Thymus (tissue), 14 donors: ENCODE measurements around the gene TFEB. TPM values are rescaled to one million over a fixed set of nuclear protein-coding genes. Genes with fewer than 3 reads are reported as not detected.

ENCODE experiments used
- DNase-seq, 9 donors: peaks; one replicate each; pipeline ENCODE4 v3.0.0-alpha.2; 2013; ENCODE audit warnings: low spot score in 9 of 9, low read depth in 6 of 9, missing footprints in 1 of 9
- H3K27ac ChIP-seq, 2 donors: one replicate each; pipeline ENCODE4 v1.5.1; 2013; ENCODE audit warnings: control low read depth in 1 of 2, low read depth in 1 of 2, low read length in 1 of 2, mild to moderate bottlenecking in 1 of 2, moderate library complexity in 1 of 2
- H3K27me3 ChIP-seq, 2 donors: one replicate each; pipeline ENCODE4 v1.5.1; 2013; ENCODE audit warnings: low read length in 1 of 2; ENCODE audit not compliant: control insufficient read depth in 2 of 2, insufficient read depth in 1 of 2
- H3K36me3 ChIP-seq, 2 donors: one replicate each; pipeline ENCODE4 v1.5.1; 2013; ENCODE audit warnings: low read length in 1 of 2, mild to moderate bottlenecking in 1 of 2, moderate library complexity in 1 of 2; ENCODE audit not compliant: control insufficient read depth in 2 of 2, insufficient read depth in 2 of 2
- H3K4me1 ChIP-seq, 2 donors: one replicate each; pipeline ENCODE4 v1.5.1; 2013; ENCODE audit warnings: low read length in 2 of 2; ENCODE audit not compliant: control insufficient read depth in 2 of 2, insufficient read depth in 2 of 2
- H3K4me3 ChIP-seq, 2 donors: one replicate each; pipeline ENCODE4 v1.5.1; 2013; ENCODE audit warnings: low read length in 2 of 2, control low read depth in 1 of 2, mild to moderate bottlenecking in 1 of 2
- H3K9me3 ChIP-seq, 2 donors: one replicate each; pipeline ENCODE4 v1.5.1; 2013; ENCODE audit warnings: low read length in 1 of 2, mild to moderate bottlenecking in 1 of 2; ENCODE audit not compliant: control insufficient read depth in 2 of 2, insufficient read depth in 1 of 2
- WGBS: extraction: QIAGEN DNeasy Blood & Tissue Kit; methylation state at CpG from one replicate; pipeline ENCODE4 v1.1.7; 2013; 5-methylcytosine and 5-hydroxymethylcytosine counted together
- long read RNA-seq, 10 donors: transcript quantifications; one replicate each; lab custom pipeline, GENCODE V29; 2026
- polyA plus RNA-seq: library from polyadenylated mRNA; stranded (reverse); fragments of 200-250 nt; gene quantifications from one replicate; pipeline ENCODE4 v1.2.3, GENCODE V29; 2013
- total RNA-seq: library from RNA; stranded (reverse); fragments of 120-200 nt; gene quantifications from one replicate; pipeline ENCODE4 v1.2.4, GENCODE V29; 2013
- donor health status: healthy.

TFEB gene
- total RNA-seq (6.1 TPM), polyA plus RNA-seq (22.8 TPM)
- long read RNA-seq, donor 1: 0 reads
- long read RNA-seq, donor 2: 0 reads
- long read RNA-seq, donor 3, partial matches to known transcripts: 336 of 465 reads
- long read RNA-seq, donor 3, other reads (novel, unspliced or antisense): 128 of 465 reads
- long read RNA-seq, donor 4, partial matches to known transcripts: 0 of 3 reads
- long read RNA-seq, donor 4, other reads (novel, unspliced or antisense): 0 of 3 reads
- long read RNA-seq, donor 5: 0 reads
- long read RNA-seq, donor 6: 0 reads
- long read RNA-seq, donor 7, partial matches to known transcripts: 0 of 1 reads
- long read RNA-seq, donor 7, other reads (novel, unspliced or antisense): 0 of 1 reads
- long read RNA-seq, donor 8, partial matches to known transcripts: 0 of 1 reads
- long read RNA-seq, donor 8, other reads (novel, unspliced or antisense): 0 of 1 reads
- long read RNA-seq, donor 9: 0 reads
- long read RNA-seq, donor 10, partial matches to known transcripts: 0 of 2 reads
- long read RNA-seq, donor 10, other reads (novel, unspliced or antisense): 0 of 2 reads

GRCh38 chr6:41735427-41736185, at the start of gene TFEB:
Gene TFEB, minus strand, starts transcription at chr6:41735608. Its CDS starts 44,395 bp downstream, at chr6:41691213.
- peaks cover 7 to 28% of the 10 kb centered on the region in 2 donors for H3K4me1 ChIP-seq
- 8% methylated on average over 50 of the region's 50 CpGs for WGBS
- peaks cover 0 to 5% of the 10 kb centered on the region in 2 donors for H3K9me3 ChIP-seq
- H3K27me3 ChIP-seq: peaks cover 0 to 25% of the 10 kb centered on the region in 2 donors
- no peaks in the 10 kb centered on the region for H3K36me3 ChIP-seq
- peak within 1 kb of the TSS; percentile 51 to 84 for H3K27ac ChIP-seq
- H3K4me3 ChIP-seq: peak within 1 kb of the TSS; percentile 55 to 82
- DNase-seq: peak; percentile 76 to 94 (median 88)

GRCh38 chr6:41784581-41785171, 49.3 kb upstream of the TFEB start:
- Histone ChIP-seq H3K4me3 (no peak overlapping the region), H3K27ac (no peak overlapping the region), H3K4me1 (peaks cover 16 to 40% of the 10 kb centered on the region in 2 donors), H3K36me3 (peaks cover 0 to 9% of the 10 kb centered on the region in 2 donors), H3K9me3 (peaks cover 0 to 4% of the 10 kb centered on the region in 2 donors), H3K27me3 (peaks cover 13 to 48% of the 10 kb centered on the region in 2 donors)
- WGBS: 88% methylated on average over 5 of the region's 5 CpGs
- no peak for DNase-seq

DNA sequence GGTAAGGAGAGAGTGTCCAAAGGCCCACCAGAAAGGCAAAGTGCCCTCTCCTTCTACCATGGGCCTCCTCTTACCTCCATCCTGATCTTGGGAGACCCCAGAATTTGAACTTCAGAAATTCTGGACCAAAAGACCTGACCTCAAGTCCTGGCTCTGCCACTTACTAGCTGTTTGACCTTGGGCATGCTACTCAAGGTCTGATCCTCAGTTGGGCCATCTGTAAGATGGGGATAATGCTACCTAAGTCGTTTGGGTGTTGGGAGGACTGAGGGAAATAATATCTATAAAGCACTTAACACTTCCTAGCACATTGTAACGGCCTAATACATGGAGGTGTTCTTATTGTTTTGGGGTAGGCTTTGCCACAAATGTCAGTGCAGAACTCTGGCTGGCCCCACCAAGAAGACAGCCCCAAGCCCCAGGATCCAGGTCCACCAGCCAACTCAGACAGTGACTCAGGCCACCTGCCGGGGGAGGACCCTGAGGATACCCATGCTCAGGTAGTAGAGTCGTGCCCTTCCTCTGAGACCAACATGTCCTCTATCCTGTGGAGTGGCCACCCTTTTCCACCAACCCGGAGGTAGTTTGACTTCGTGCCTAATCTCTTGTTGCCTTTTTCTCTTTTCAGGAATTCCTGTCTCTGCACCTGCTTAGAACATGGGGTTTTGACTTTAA, 47.8 kb upstream of the TFEB start:
- Histone ChIP-seq H3K4me1 (peaks cover 17 to 39% of the 10 kb centered on the region in 2 donors), H3K4me3 (no peak overlapping the region), H3K36me3 (no peaks in the 10 kb centered on the region), H3K27ac (no peak overlapping the region), H3K27me3 (peaks cover 13 to 48% of the 10 kb centered on the region in 2 donors), H3K9me3 (peaks cover 0 to 4% of the 10 kb centered on the region in 2 donors)
- DNase-seq: no peak
- WGBS: 90% methylated on average over 6 of the region's 6 CpGs

DNA sequence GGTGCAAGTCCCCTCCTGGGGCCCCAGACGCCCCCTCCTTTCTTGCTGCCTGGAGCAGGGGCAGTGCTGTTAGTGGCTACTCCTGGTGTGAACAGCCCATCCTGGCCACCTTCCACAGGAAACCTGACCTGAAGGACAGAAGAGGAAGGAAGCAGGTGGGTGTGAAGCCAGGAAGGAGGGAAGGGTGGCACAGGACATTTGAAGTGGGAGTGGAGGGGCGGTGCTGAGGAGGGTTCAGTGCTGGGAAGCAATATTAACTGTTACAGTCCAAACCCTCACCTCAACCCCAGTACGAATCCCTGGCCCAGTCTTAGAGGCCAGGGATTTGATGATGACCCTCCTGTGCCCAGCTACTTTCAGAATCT, 45.9 kb upstream of the TFEB start:
- H3K27ac ChIP-seq: no peak overlapping the region
- peaks cover 0 to 4% of the 10 kb centered on the region in 2 donors for H3K9me3 ChIP-seq
- no peak overlapping the region for H3K4me3 ChIP-seq
- WGBS: 39% methylated on average over 3 of the region's 3 CpGs
- peaks cover 13 to 48% of the 10 kb centered on the region in 2 donors for H3K27me3 ChIP-seq
- peaks cover 17 to 39% of the 10 kb centered on the region in 2 donors for H3K4me1 ChIP-seq
- H3K36me3 ChIP-seq: peaks cover 0 to 4% of the 10 kb centered on the region in 2 donors
- no peak for DNase-seq

- H3K27ac ChIP-seq: peak within 1 kb of the TSS; percentile 26 to 34
- no peak for DNase-seq
- WGBS: 2% methylated on average over 36 of the region's 36 CpGs
- peaks cover 0 to 4% of the 10 kb centered on the region in 2 donors for H3K36me3 ChIP-seq
- H3K9me3 ChIP-seq: no peaks in the 10 kb centered on the region
- peaks cover 11 to 33% of the 10 kb centered on the region in 2 donors for H3K4me1 ChIP-seq
- H3K4me3 ChIP-seq: peak within 1 kb of the TSS; percentile 61 to 80
- peaks cover 13 to 44% of the 10 kb centered on the region in 2 donors for H3K27me3 ChIP-seq
Measured at GRCh38 chr6:41780551-41781365, 45.4 kb upstream of the TFEB start, which contains the start of gene PRICKLE4. Gene PRICKLE4, plus strand, starts transcription at chr6:41780782. Its CDS starts 2,692 bp downstream, at chr6:41783474.

DNA sequence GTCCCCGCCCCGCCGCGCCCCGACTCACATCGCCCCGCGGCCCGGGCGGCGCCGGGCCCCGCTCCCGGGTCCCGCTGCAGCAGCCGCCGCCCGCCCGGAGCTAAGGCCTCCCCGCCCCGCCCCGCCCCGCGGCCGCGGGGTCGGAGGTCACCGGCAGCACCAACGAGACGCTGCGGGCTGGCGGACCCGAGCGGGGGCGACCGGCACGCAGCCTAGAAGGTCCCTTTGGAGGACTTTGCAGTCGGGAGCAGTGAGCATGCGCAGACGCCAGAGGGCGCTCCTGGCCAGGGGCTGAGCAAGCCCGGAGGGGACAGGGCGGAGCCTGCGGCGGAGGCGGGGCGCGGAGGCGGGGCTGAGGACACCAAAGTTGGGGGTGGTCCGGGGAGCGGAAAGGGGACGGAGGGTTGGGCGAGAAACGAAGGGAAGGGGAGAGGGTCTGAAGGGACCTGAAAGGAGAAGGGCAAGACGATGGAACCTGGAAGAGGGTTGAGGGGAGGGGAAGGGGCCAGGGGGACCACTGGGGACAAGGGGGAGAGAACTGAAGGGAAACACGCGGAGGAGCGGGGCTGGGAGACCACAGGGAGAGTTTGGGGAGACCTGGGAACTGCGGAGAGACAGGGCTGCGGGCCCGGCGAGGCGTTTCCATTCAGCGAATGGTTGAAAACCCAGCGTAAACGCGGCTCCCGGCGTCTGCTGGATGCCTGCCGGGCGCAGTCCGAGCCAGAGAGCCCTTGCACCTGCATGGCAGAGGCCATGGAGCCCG, 44.6 kb upstream of the TFEB start, which contains the start of gene FRS3:
TSS of gene FRS3 (minus strand) at position 113 of the 763 bp plus-strand sequence. CDS start 2,913 bp downstream, outside the sequence.
- Histone ChIP-seq H3K4me1 (peaks cover 10 to 25% of the 10 kb centered on the region in 2 donors), H3K4me3 (peak within 1 kb of the TSS; percentile 61 to 80)
- under 1% methylated on average over 73 of the region's 73 CpGs for WGBS

GRCh38 chr6:41779336-41779735, 43.9 kb upstream of the TFEB start:
- no peak overlapping the region for H3K27ac ChIP-seq
- peaks cover 10 to 21% of the 10 kb centered on the region in 2 donors for H3K4me1 ChIP-seq
- peak overlapping the region; percentile 39 to 80 for H3K4me3 ChIP-seq
- peaks cover 9 to 17% of the 10 kb centered on the region in 2 donors for H3K36me3 ChIP-seq
- no peaks in the 10 kb centered on the region for H3K9me3 ChIP-seq
- DNase-seq: no peak
- WGBS: 11% methylated on average over 16 of the region's 16 CpGs
- peaks cover 13 to 35% of the 10 kb centered on the region in 2 donors for H3K27me3 ChIP-seq

More for the DNA sequence above, 44.6 kb upstream of the TFEB start, which contains the start of gene FRS3:
- Histone ChIP-seq H3K36me3 (peaks cover 6 to 11% of the 10 kb centered on the region in 2 donors), H3K9me3 (no peaks in the 10 kb centered on the region), H3K27me3 (peaks cover 13 to 38% of the 10 kb centered on the region in 2 donors), H3K27ac (peak within 1 kb of the TSS; percentile 26 to 34)
- peak; percentile 89 to 99 (median 96) for DNase-seq
